ENCODE results near the gene NTRK3.
"Not testable (repeated sequence)": the region's sequence is repeated elsewhere in the genome, so short reads cannot be mapped to it uniquely, and the experiment has no call there.

The NTRK3 gene

DNA sequence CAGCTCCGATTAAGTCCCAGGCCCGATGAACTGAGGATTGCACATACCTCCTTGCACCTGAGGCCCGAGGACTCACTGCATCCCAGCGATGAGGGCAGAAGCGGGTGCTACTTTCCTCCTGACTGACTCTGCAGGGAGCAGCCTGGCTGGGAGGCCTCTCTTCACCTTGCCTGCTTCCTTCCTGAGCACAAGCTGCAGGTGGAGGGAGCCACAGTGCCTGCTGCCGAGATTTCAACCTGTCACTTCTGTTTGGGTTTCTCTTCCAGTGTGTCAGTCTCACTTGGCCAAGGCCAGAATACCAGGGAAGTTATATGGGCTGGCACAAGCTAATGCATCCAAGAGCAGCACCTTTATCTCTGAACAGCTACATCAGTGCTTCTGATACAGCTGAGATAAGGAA is 185.4 kb downstream of the NTRK3 start:
- no peak for DNase-seq

DNA sequence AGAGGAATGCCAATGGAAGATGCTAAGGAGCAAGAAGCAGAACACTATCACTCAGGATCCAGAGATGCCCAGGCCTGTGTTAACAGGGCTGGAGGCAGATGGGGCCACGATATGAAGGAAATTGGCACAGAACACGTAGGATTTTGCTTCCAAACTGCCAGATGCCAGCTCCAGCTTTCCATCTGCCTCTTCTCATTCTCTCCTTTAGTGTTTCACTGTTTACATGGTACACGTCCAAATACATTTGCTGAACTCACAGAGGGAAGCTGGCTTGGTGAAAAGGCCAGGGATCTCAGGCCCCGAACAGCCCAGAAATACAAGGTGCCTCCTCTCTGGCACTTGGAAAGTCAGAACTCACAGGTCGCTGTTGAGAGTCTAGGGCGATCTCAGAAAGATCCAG is 187.0 kb downstream of the NTRK3 start:
- no peak for DNase-seq

DNA sequence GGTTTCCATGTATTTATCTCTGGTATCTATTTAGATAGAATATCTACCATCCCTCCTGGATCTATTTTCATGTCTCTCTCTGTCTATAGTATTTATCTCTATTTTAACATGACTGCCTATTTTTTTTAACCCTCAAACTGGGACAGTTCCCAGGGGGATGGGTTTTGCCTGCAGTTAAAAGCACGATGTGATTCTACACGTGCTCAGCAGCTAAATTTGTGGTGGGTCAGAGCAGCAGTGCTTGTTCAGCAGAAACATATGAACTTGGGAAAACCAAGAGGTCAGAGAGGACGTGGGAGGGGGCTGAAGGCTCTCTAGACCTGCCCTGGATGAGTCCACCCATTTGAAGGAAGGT is 189.2 kb downstream of the NTRK3 start:
- DNase-seq = no peak

DNA sequence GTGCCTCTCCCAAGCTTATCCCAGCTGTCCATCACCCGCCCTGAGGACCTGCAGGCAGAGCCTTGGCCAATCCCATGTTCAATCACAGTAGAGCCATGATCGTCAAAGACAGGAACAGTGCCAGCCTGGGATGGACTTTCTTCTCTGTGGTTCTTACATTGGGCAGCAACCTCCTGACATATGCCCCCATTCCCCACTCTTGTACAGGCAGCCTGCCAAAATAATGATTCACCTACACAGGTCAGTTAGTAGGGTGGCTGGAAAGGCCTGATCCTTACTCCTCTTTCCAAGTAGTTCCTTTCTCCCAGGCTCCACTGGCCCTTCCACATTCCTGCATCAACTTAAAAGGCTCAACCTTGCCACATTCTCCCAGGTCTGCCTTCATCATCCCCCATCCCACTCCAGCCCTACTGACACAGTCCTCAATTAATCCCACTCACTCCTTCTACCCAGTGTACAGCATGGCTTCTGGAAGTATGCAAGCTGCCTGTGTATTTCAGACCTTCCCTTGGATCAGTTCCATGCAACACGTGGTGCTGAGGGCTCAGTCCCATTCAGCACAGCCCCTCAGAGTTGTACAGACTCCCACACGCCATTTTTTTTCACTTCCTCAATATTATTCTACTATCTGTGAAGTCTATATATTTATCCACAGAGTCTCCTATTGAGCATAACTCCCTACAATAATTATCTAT is 189.8 kb downstream of the NTRK3 start:
- DNase-seq = no peak

DNA sequence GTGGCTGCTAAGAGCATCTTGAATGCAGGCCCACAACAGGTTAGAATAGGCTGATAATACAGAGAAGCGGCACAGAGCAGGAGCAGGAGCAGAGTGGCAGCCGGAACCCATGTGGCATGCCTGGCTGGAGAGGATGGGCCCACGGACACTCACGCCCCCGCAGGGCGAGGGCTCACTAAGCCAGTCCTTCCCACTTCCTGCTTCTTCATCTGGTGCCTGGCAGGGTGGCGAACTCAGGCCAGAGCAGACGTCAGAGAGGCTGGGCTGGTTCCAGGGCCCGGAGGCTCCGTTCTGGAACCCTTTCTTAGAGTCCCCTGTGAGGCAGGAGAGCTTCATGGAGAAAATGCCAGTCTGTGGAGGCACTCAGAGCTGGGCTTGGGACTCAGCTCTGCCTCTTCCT is 195.1 kb downstream of the NTRK3 start:
- DNase-seq = no peak

DNA sequence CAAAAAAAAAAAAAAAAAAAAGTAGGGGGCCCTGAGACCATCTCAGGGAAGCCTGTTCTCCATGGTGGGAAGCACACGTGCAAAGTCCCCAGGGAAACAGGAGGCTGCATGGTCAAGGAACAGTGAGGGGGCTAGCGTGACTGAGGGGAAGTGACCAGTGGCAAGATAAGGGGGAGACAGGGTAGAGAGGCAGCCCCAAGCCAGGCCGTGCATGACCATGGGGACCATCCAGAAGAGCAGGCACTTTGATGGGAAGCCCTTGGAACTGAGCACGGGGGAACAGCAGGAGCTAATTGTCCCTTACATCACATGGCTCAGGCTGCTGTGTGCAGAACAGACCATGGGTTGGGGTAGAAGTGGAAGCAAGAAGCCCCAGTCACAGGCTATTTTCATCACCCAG is 196.2 kb downstream of the NTRK3 start:
- DNase-seq = no peak

DNA sequence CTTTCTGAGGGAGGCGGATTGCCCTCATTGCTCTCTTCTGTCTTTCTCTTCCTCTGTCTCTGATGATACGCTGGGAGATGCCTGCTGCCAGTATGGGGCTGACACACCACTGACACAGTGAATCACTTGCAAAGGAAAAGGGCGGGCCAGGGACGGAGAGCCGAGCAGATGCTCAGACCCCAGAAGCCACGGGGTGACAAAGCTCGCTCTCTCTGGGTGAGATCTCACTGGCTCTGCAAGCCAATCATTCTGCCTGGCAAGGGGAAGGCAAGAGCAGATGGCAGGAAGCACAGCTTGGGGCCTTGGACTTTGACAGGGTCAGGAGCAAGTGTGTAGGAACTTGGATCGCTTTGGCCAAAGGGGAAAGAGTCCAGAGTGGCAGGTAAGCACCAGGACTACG is 198.7 kb downstream of the NTRK3 start:
- no peak for DNase-seq

DNA sequence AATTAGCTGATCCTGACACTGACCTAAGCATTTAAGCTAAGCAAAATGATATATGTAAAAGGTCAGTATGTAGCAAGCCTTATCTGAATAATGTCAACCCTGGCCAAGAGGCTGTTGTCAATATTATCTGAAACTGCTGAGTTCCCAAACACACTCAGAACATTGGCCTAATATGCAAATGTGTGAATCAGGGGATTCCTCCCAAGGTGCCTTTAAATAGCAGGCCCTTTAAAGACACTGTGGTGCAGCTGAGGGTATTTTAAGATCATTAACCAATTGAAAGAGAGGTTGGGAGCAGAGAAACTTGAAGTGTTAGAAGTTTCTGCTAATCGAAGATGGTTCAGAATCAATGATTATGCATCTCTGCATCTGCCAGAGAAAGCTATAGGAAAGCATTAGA is 207.0 kb downstream of the NTRK3 start:
- DNase-seq = no peak

DNA sequence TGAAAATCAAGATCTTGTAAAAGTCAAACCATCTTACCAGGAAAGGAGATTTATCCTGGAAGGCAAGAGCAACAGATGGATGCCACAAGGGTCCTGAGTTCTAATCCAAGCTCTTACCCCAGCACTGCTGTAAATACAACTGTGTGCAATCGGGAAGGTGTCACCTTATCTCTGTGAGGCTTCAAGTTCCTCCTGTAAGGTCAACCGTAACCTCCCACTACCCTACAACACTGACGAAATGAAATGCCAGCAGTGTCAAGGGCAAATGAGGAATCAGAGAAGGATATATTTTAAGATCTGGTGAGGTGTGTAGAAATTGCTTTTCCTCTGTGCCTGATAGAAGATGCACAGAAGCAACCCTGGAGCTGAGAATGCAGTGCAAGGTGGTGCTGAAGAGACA is 207.8 kb downstream of the NTRK3 start:
- DNase-seq = no peak

DNA sequence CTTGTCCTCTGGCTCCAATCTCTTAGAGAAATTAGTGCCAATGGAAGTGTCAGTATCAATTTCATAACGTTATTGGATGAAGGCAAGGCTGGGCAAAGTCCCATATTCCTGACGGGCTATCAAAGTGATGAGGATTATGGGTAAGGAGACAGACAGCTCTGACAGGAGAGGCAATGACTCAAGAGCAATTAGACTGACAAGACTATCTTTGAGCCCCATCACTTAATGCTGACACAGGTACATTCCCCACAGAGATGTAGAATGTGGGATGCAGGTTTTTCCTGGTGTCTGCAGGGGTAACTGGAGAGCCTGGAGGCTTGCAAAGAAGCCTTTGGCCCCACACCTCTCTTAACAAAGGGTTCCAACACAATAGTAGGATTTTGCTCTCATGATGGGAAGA is 208.3 kb downstream of the NTRK3 start:
- DNase-seq = no peak

DNA sequence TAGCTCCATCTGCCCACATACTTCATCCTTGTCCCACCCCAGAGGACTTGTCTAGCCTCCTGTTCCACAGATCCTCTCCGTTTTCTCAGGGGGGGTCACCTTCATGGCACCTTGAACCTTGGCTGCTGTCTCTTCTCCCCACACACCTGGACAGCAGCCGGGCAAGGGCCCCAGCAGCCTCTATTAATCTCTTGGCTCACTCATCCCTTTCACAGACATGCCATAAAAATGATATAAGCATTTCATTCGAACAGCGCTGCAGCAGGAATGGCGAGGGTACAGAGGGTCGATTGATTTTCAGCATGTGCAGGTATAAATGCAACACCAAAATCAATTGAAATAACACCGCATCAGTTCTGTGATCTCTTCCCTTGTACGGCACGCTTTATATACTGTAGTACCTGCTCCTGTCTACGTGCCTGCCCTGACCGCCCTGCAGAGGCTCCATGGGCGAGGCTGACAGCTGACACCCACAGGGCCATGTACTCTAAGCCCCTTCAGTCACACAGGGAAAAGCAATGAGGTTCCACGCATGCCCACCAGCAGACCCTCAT is 209.9 kb downstream of the NTRK3 start:
- no peak for DNase-seq

DNA sequence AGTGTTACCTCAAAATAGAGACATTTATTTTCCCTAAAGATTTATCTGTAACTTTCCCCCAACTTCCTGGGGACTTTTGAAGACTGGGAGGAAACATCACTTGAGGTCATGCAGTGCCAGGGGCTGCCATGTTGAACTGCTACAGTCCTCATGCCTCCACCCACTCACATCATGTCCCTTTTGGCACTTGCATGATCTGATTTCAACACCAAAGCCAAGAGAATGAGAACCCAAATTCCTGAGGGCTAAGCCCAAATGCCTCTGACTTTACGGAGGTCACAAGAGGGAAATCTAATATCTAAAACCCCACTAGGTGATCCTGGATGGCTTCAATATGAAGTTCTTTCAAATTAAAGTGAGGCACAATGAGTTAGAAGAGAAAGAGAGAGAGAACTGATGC is 213.1 kb downstream of the NTRK3 start:
- no peak for DNase-seq

DNA sequence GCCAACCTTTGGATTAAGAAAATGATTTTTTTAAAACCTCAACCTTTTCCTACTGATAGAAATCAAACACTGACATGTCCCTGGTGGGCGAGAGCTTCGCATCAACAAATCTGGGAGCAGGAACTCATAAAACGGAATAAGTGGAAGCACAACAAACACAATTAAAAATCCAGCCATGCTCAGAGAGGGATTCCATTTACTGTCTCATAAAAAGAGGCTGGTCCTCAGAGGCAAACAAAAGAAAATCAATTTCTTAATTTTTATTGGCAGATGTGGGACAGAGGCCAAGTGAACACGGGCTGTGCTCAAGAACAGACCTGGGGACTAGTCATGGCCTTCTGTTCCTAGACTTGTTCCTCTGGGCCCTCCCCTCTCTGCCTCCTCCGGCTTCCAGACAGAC is 214.5 kb downstream of the NTRK3 start:
- DNase-seq = no peak

DNA sequence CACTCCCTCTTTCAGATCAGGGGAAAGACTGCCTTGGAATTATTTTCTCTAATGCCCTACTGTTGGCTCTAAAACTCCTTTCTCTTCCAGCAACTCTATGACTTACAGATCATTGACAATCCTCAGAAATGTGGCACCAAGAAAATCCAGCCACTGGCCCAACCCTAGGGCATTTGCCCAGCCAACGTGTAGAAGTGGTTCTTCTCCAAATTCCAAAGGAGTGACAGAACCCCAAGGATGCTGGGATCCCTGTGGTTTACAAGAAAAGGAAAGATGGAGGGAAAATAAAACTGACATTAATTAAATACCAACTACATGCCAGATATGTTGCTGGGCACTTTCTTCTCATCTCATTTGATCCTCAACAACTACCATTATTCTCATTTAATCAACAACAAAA is 216.0 kb downstream of the NTRK3 start:
- no peak for DNase-seq

DNA sequence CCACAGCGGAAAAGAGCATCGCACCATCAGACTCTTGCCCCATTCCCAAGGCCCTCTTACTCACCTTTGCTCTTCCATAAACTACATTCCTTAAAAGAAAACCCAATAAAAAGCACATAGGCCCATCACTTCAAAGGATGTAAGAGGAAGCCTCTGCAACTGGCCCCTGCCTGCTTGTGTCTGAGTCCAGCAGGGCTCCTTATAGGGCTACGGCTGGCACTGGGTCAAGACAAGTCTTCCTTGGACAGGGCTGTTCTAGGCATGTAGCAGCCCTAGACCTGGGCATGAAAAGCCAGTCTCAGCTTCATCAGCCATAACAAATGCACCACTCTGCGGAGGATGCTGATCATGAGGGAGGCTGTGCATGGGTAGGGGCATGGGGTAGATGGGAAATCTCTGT is 218.3 kb downstream of the NTRK3 start:
- DNase-seq = no peak

DNA sequence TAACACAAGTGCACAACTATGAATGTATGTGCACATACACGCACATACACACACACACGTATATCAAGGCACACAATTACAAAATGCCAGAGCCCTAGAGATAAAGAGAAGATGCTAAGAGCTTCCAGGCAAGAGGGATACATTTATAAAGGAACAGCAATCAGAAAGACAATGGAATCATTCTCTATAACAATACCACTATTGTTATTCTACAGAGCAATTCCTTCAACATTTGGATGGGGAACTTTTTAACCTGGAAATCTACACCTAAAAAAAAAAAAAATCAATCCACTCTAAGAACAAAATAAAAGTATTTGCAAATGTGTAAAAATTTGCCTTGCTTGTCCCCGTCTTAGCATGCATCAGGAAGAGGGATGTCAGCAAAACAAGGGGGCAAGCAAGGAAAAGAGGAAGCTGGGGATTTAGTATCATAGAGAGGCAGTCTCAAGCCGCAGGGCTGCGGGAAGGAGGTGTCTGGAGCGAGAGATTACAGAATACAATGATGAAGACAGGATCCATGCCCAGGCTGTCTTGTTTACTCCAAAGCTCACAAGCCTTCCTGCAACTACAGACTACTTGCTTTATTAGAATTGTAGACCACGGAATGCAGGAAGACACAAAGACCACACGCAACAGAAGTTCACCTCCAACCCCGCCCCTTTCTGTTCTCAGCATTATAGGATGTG is 220.2 kb downstream of the NTRK3 start:
- DNase-seq = no peak

DNA sequence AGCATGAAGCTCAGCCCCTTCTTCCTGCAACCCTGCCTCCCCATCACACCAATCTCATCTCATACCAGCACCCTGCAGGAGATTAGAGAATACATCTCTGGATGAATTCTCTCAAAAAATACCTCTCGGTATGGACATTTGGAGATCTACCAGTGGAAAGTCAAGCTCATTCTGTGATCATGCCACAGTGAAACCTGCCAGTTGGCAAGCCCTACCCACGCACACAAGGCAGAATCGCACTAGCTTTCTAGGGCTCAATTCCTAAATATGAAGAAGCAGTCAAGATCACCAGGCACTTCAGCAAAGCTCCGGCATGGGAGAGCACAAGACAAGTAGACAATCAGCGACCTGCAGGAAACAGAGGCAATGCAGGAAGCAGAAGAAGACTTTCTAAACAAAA is 221.2 kb downstream of the NTRK3 start:
- DNase-seq = no peak

DNA sequence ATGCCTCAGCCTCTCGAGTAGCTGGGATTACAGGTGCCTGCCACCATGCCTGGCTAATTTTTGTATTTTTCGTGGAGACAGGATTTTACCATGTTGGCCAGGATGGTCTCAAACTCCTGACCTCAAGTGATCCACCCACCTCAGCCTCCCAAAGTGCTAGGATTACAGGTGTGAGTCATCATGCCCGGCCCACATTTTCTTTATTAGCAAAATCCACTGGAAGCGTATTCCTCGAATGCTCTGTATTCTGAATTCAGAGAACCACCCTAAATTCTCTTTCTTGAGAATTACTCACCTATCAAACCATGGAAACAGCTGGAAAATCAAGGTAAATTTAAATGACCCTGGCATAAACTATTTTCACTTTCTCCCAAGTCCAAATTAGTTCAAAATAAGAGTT is 223.1 kb downstream of the NTRK3 start:
- DNase-seq = not testable (repeated sequence)

DNA sequence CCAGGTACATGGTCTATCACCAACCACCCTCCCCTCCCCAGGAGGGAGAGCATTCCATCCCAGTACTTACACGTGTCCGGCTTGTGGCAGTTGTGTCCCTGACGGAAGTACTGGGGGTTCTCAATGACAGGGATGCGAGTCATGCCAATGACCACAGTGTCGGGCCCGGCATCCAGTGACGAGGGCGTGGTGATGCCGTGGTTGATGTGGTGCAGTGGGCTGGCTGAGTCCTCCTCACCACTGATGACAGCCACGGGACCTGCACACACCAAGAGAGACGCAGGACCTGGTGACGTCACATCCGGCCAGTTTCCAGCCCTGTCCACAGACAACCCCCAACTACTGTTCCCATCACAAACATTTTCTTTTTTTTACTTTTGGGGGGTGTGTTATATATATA is 223.8 kb downstream of the NTRK3 start:
- no peak for DNase-seq

DNA sequence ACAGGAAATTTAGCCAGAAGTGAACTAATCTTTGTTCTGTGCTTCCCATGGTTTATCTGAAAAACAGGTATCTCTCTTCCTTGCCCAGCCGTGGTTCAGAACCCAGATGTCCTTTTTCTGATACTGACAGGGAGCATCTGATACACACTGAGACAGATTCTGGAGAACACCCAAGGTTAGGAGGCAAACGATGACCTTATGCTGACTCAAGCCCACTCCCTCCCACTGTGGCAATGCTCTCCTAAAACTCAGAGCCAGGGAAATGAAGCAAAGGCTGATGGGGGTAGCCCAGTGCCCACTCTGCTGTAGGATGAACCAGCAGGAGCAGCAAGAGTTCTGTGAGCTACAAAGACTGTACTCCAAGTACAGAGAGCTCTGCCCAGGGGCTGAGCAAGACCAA is 225.1 kb downstream of the NTRK3 start:
- DNase-seq = no peak

DNA sequence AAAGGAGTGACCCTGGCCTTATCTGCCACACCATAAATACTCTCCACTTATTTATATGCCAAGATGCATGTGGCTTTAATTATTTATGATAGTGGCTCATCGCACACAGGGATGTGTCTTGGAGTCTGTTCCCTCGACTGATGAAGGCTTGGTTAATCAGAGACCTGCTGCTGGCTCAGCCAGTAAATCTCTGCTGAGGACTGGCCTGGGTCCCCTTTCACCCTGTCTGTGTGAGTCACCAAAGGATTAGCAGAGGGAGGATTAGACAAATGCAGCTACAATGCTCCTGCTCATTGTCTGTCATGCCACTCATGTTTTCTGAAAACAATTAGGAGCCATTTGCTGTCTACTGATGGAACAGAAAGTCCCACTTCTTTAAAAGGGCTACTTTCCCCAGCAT is 226.8 kb downstream of the NTRK3 start:
- no peak for DNase-seq

DNA sequence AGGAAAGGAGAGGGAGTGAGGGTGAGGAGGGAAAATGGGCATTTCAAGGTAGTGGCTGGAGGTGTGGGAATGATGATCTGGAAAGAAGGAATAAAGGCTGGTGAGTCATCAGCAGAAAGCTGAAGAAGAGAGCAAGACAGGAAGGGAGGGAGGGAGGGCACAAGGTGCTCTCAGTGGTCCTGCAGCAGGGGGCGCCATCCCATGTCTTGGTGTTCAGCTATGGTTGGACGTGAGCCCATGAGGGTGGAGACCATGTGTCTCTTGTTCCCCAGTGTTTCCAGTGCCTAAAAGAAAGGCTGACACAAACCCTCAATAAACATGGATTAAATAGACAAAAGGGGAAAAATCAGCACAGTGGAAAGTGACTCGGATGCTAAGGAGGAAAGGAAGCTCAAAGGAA is 228.5 kb downstream of the NTRK3 start:
- DNase-seq = no peak

DNA sequence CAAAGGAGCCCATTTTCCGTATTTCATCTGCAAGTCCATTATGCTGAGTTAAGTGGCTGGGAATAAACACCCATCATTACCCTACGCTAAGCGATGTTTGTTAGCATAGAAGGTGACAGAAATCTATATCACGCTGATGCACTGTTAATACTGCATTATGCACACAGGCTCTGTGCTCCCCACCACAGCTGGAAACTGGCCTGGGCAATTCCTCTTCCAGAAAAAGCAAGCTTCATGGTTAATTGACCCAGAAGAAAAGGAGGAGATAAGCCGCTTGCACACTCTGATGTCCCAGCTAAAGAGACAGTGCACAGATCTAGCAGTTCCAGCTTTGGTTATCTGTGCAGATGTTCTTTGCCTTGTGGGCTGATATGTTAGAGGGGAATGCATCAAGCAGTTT is 232.6 kb downstream of the NTRK3 start:
- DNase-seq = no peak

DNA sequence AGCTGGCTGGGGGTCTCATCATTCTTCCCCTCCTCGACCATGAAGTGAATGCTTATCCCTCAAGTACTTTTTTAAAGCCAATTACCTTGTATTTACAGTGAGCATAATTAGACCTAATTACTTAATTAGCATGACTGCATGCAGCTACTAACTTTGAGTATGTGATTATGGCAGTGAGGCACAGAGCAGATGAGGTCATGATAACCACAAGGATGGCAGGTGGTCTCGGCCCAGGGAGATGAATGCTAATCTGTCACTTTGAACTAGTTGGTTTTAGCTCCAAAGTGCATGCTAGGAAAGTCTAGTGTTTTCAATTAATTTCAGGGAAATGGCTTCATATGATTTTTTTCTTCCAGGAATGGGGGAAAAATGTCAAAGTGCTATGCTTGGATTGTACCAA is 233.8 kb downstream of the NTRK3 start:
- DNase-seq = no peak

DNA sequence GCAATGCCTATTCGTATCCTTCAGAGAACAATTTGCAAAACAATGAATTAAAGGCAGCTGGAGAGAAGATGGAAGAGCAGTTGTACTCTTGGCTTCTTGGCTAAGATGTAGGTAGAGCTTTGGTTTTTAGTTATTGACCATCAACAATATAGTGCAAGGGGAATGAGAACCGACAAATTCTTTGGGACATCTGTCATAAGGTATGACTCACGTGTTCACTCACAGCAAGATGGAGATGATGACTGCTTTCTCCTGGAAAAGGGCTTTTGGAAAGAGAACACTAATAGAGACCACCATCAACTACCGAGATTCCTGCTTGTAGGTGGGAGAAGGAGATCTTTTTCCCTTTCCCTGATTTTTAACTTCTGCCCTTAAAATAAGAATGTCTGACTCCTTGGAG is 234.9 kb downstream of the NTRK3 start:
- no peak for DNase-seq

Data from NCI-H2029 treated with DMSO at 0.1 percent for 48 hours (cell line).